C4-2B (cell line): ENCODE results near the gene TPT1.

ENCODE experiments used
- CTCF ChIP-seq: fragments of 450-650 bp; conservative IDR thresholded peaks from 2 replicates; pipeline ENCODE4 v1.5.1; 2017; ENCODE audit warnings: mild to moderate bottlenecking
- ZFX ChIP-seq: fragments of 450-650 bp; IDR thresholded peaks from 2 replicates; pipeline ENCODE4 v1.6.1; 2017

DNA sequence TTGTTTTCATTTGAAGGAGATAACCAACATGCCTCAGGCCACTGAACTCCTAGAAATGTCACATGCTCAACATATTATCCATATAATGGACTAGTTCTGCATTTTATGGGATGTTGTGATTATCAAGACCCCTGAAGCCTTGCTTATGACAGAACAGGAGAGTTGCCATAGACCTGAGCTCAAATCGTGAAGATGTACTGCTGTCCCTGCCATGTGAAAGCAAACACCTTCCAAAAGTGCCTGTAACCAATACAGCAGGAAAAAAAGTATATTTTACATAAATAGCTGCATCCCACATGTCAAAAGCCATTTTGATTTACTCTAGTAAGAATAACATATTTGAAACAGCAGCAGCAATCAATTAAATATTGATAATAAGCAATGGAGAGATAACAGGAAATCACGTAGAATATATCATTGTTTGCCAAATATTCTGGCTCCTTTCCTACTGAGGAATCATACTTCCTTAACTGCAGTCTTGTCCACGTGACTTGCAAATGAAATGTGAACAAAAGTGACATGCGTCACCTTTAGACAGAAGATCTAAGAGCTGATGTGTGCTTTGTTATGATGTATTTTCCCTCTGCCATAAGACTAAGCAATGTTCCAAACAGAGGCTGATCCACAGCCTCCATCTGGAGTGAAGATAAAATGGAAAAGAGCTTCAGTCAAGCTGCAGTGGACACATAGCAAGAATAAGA is 43.6 kb upstream of the TPT1 start:
- TF ChIP-seq CTCF (no peak), ZFX (no peak)
